ENCODE results near the gene FRS2. TPM values are rescaled to one million over a fixed set of nuclear protein-coding genes. Genes with fewer than 3 reads are reported as not detected.

The FRS2 gene
- total RNA-seq, 4 donors from 2014 or later = 39.9 to 70.6 (median 59.1) TPM

GRCh38 chr12:69473262-69473661 is 3.1 kb downstream of the FRS2 start:
- H3K27ac ChIP-seq = peak overlapping the region in 3 of 4 donors; percentile 44 to 81 (median 68)
- no peaks in the 10 kb centered on the region for H3K9me3 ChIP-seq
- H3K27me3 ChIP-seq = no peaks in the 10 kb centered on the region
- H3K36me3 ChIP-seq = no peaks in the 10 kb centered on the region
- ATAC-seq = no peak
- 47 to 70% methylated on average over 2 of the region's 2 CpGs for WGBS, 2 donors (ENCODE audit: low coverage in 1 of 2)
- TF ChIP-seq POLR2A (IDR thresholded peaks at IDR 0.05) (no peak), POLR2AphosphoS5 (IDR thresholded peaks at IDR 0.05) (no peak), CTCF (IDR thresholded peaks at IDR 0.05) (no peak), EP300 (IDR thresholded peaks at IDR 0.05) (no peak)
- H3K4me3 ChIP-seq = no peak overlapping the region
- H3K4me1 ChIP-seq = peaks cover 7 to 72% (median 36%) of the 10 kb centered on the region in 3 donors

- peak overlapping the region; percentile 31 to 81 (median 56) for H3K27ac ChIP-seq
- no peaks in the 10 kb centered on the region for H3K36me3 ChIP-seq
- no peaks in the 10 kb centered on the region for H3K9me3 ChIP-seq
- WGBS, 2 donors (ENCODE audit: low coverage in 1 of 2) = 17 to 20% methylated on average over 2 of the region's 2 CpGs
- TF ChIP-seq POLR2A (IDR thresholded peaks at IDR 0.05) (no peak), CTCF (IDR thresholded peaks at IDR 0.05) (no peak), EP300 (IDR thresholded peaks at IDR 0.05) (no peak), POLR2AphosphoS5 (IDR thresholded peaks at IDR 0.05) (no peak)
- no peaks in the 10 kb centered on the region for H3K27me3 ChIP-seq
- H3K4me1 ChIP-seq = peaks cover 7 to 83% (median 36%) of the 10 kb centered on the region in 3 donors
- no peak for ATAC-seq
- H3K4me3 ChIP-seq = no peak overlapping the region
These were observed 4.3 kb downstream of the FRS2 start for GRCh38 chr12:69474456-69474855.

GRCh38 chr12:69475237-69475975 is 5.2 kb downstream of the FRS2 start:
- Histone ChIP-seq H3K36me3 (no peaks in the 10 kb centered on the region), H3K4me3 (peak overlapping the region; percentile 27 to 31), H3K27me3 (no peaks in the 10 kb centered on the region), H3K27ac (peak overlapping the region; percentile 65 to 81 (median 73)), H3K9me3 (no peaks in the 10 kb centered on the region), H3K4me1 (peaks cover 7 to 82% (median 36%) of the 10 kb centered on the region in 3 donors)
- ATAC-seq = peak; percentile 24
- TF ChIP-seq EP300 (IDR thresholded peaks at IDR 0.05) (no peak), POLR2AphosphoS5 (IDR thresholded peaks at IDR 0.05) (no peak), POLR2A (IDR thresholded peaks at IDR 0.05) (no peak), CTCF (IDR thresholded peaks at IDR 0.05) (no peak)
- 39% methylated on average over 5 to 7 of the region's 7 CpGs for WGBS, 2 donors (ENCODE audit: low coverage in 1 of 2)

- peak; percentile 48 for ATAC-seq
- 36 to 52% methylated on average over 5 of the region's 6 CpGs for WGBS, 2 donors (ENCODE audit: low coverage in 1 of 2)
- peak overlapping the region in 1 of 2 donors; percentile 31 for H3K4me3 ChIP-seq
These were observed 6.3 kb downstream of the FRS2 start for GRCh38 chr12:69476276-69477017.

More at GRCh38 chr12:69476276-69477017, 6.3 kb downstream of the FRS2 start:
- Histone ChIP-seq H3K36me3 (no peaks in the 10 kb centered on the region), H3K9me3 (no peaks in the 10 kb centered on the region), H3K4me1 (peaks cover 7 to 79% (median 31%) of the 10 kb centered on the region in 3 donors), H3K27me3 (no peaks in the 10 kb centered on the region), H3K27ac (peak overlapping the region; percentile 65 to 81 (median 73))
- TF ChIP-seq POLR2A (IDR thresholded peaks at IDR 0.05) (no peak), CTCF (IDR thresholded peaks at IDR 0.05) (no peak), POLR2AphosphoS5 (IDR thresholded peaks at IDR 0.05) (no peak), EP300 (IDR thresholded peaks at IDR 0.05) (no peak)

Data from gastroesophageal sphincter (tissue), 4 donors.